Stimulated activated CD4-positive, alpha-beta T cell treated with anti-CD3 and anti-CD28 coated beads, TNF-alpha, amount 100 ng/mL, for 4 hours (primary cell): ENCODE results near the gene OLFML3.
"Not testable (repeated sequence)": the region's sequence is repeated elsewhere in the genome, so short reads cannot be mapped to it uniquely, and the experiment has no call there.

Experiments
- DNase-seq, 3 experiments: peaks; one replicate each; pipeline ENCODE4 v3.0.0-alpha.2; 2020; ENCODE audit warnings: low read depth in 3 of 3

The OLFML3 gene

DNA sequence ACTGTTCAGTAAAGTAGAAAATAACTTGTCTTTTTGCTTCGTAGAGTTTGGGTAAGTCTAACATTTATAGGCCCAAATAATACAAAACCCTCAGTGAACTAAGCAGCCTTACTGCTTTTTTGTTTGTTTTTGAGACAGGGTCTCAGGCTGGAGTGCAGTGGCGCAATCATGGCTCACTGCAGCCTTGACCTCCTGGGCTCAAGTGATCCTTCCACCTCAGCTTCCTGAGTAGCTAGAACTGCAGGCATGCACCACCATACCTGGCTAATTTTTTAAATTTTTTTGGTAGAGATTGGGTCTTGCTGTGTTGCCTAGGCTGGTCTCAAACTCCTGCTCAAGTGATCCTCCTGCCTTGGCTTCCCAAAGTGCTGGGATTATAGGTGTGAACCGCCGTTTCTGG lies 31.1 kb upstream of the OLFML3 start:
- not testable (repeated sequence) for DNase-seq

DNA sequence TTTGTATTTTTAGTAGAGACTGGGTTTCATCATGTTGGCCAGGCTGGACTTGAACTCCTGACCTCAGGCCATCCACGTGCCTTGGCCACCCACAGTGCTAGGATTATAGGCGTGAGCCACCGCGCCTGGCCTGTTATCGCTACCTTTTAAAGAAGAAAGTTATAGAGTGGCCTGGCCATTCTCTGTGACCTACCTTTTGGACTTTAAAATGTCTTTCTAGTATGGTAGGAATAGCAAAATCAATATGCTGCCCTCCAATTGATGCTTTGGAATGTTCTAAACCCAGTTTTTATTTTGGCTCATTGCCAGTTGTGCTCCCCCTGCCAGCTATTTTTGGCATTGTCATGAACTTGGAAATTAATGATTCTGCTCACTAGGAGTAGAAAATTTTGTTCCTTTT lies 30.3 kb upstream of the OLFML3 start:
- no peak for DNase-seq

GRCh38 chr1:113950908-113951307 lies 28.4 kb upstream of the OLFML3 start:
- no peak for DNase-seq

GRCh38 chr1:113951719-113952118 lies 27.6 kb upstream of the OLFML3 start:
- DNase-seq = no peak

- no peak for DNase-seq
Observed at GRCh38 chr1:113957984-113958383, 21.3 kb upstream of the OLFML3 start.

GRCh38 chr1:113958691-113959090 lies 20.6 kb upstream of the OLFML3 start:
- no peak for DNase-seq

- no peak for DNase-seq
Observed at GRCh38 chr1:113963281-113963906, 15.9 kb upstream of the OLFML3 start.

DNA sequence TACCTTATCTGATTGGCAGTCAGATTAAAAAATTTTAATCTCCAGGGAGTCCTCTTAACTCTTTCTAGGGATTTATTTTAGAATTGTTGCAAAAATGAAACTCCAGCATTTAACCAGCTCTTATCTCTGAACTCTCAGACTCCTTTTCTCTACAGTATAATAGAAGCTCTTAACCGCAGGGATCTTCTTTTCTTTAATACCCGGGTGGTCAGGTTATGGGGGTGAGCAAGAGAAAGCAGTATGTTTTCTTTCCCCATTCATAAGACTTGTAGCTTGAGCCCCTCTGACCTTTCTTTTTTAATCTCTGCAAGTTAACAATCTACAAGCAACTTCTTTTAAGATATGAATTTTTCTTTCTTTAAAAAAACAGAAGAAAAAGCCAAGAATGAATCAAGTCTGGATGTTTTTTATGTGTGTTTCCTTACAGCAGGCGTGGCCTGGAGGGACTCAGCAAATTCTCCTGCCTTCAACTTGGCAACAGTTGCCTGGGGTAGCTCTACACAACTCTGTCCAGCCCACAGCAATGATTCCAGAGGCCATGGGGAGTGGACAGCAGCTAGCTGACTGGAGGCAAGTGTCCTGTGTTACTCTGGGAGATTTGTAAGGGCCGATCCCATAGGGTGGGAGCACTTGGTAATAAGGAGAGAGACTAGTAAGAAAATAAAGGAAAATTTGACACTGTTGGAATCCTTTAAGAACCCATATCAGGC lies 13.4 kb upstream of the OLFML3 start:
- no peak for DNase-seq

DNA sequence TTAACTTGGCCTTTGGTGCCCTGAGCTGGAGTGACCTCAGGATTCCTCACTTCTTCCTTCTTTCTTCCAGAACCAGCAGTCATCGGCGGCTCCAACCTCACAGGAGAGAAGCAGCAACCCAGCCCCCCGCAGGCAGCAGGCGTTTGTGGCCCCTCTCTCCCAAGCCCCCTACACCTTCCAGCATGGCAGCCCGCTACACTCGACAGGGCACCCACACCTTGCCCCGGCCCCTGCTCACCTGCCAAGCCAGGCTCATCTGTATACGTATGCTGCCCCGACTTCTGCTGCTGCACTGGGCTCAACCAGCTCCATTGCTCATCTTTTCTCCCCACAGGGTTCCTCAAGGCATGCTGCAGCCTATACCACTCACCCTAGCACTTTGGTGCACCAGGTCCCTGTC lies 6.3 kb upstream of the OLFML3 start:
- no peak for DNase-seq

DNA sequence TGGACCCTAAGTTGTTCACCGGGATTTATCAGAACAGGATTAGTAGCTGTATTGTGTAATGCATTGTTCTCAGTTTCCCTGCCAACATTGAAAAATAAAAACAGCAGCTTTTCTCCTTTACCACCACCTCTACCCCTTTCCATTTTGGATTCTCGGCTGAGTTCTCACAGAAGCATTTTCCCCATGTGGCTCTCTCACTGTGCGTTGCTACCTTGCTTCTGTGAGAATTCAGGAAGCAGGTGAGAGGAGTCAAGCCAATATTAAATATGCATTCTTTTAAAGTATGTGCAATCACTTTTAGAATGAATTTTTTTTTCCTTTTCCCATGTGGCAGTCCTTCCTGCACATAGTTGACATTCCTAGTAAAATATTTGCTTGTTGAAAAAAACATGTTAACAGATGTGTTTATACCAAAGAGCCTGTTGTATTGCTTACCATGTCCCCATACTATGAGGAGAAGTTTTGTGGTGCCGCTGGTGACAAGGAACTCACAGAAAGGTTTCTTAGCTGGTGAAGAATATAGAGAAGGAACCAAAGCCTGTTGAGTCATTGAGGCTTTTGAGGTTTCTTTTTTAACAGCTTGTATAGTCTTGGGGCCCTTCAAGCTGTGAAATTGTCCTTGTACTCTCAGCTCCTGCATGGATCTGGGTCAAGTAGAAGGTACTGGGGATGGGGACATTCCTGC lies 3.9 kb upstream of the OLFML3 start:
- no peak for DNase-seq

DNA sequence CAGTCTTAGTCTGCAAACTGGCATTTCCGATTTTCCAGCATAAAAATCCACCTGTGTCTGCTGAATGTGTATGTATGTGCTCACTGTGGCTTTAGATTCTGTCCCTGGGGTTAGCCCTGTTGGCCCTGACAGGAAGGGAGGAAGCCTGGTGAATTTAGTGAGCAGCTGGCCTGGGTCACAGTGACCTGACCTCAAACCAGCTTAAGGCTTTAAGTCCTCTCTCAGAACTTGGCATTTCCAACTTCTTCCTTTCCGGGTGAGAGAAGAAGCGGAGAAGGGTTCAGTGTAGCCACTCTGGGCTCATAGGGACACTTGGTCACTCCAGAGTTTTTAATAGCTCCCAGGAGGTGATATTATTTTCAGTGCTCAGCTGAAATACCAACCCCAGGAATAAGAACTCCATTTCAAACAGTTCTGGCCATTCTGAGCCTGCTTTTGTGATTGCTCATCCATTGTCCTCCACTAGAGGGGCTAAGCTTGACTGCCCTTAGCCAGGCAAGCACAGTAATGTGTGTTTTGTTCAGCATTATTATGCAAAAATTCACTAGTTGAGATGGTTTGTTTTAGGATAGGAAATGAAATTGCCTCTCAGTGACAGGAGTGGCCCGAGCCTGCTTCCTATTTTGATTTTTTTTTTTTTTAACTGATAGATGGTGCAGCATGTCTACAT lies 2.5 kb upstream of the OLFML3 start:
- no peak for DNase-seq

DNA sequence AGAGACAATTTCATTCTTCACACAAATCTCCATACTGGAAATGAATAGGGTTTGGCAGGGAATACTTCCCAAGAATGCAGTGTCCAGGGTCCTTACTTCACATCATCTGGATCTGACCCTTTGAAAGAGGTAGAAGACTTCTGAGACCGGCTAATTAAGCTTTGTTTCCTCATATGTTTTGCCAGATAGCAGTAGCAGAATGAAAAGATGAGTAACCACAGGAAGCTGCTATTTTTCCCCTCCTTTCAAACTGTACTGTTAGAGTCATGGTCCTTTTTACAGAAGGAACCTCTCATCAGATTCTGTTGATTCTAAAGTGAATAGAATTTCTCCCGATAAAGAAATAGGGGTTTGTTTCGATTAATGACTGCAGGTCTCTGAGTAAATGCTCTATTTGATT lies 1.4 kb upstream of the OLFML3 start:
- DNase-seq = no peak

- DNase-seq = no peak
Observed at GRCh38 chr1:113980110-113980509, 836 bp downstream of the OLFML3 start.

- DNase-seq = no peak
Observed at GRCh38 chr1:113981962-113982931, 3.0 kb downstream of the OLFML3 start.

DNA sequence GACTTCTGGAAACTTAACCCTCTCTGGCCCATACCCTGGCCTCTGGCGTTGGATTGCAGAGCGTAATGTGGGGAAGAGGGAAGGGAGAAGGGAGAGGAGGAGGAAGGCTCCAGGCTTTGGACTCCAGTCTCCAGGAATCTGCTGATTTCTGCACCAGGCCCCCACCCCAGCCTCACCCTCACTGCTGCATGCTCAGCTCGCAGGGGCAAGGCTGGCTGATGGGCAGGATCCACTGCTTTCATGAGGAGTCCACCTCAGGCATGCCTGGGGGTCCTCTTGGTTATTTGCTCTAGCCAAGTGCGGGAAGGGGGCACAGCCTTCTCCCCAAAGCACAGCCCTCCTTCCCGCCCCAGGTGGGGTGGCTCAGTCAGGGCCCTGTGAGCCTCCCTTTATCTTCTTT lies 3.7 kb downstream of the OLFML3 start:
- DNase-seq = no peak

GRCh38 chr1:113983391-113983790 lies 4.1 kb downstream of the OLFML3 start:
- DNase-seq = no peak

- no peak for DNase-seq
Observed at GRCh38 chr1:113983826-113984225, 4.6 kb downstream of the OLFML3 start.

- no peak for DNase-seq
Observed at GRCh38 chr1:113984710-113985109, 5.4 kb downstream of the OLFML3 start.

- no peak for DNase-seq
Observed at GRCh38 chr1:113986802-113987201, 7.5 kb downstream of the OLFML3 start.

GRCh38 chr1:113987259-113987658 lies 8.0 kb downstream of the OLFML3 start:
- DNase-seq = no peak

- no peak for DNase-seq
Observed at GRCh38 chr1:113990530-113990929, 11.3 kb downstream of the OLFML3 start.
